T-helper 1 cell treated with Interleukin-12 subunit alpha and Interleukin-12 subunit beta and Interleukin-4 antibody, amounts not matched to agents 30 ng/mL and 1 ng/mL, for 36 hours (primary cell): ENCODE measurements around the gene NCSTN. TPM values are rescaled to one million over a fixed set of nuclear protein-coding genes. Genes with fewer than 3 reads are reported as not detected.

Experiments used
- intact Hi-C: fragments of 100-400 bp; cut with micrococcal nuclease; formaldehyde crosslinking; loops from one replicate; pipeline ENCODE4 v1.15.1; 2024
- total RNA-seq: library from RNA; stranded (reverse); gene quantifications from 2 replicates; pipeline ENCODE4 v1.2.3, GENCODE V29; 2022

The NCSTN gene
- total RNA-seq, 1 donor from 2014 or later, result 75.8 TPM

DNA sequence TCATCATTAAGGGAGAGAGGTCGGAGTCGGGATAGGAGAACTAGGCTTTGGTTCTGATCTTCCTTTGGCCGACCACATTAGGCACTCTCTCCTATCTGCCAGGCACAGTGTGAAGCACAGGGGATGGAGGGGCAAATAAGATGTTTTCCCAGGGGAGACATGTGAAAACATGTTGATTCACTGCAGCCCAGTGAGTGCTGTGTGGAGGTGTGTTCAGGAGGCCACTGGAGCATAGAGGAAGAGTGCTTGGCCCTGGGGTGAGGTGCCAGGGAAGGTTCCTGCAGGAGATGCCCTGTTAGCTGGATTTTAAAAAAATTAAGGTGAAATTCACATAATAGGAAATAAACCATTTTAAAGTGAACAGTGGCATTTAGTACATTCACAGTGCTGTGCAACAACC, 60.9 kb downstream of the NCSTN start:
- intact Hi-C loops, result no loop called here

DNA sequence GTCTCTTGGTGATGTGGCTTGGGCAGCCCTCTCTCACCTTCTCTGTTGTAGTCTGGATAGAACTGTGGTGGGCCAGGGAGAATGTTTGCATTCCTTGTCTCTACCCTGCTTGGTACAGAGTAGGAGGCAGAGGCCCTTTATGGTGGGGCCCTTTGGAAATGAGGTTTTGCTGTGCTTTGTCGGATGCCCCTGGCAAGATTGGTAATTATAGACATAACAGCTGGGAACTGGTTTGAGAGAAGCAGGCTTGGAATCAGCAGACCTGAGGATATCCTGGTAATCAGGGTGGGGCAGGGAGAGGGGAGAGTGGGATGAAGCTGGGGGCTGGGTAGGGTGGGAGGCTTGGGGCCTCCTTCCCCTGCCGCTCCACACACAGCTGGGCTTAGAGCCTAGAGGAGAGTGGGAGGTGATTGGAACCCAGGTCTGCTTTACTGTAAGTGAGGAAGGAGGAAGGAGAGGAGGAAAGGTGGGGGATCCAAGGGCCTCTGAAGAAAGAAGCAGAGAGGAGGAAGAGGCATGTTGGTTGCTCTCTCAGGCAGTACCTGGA, 62.2 kb downstream of the NCSTN start:
- intact Hi-C loops, result no loop called here

DNA sequence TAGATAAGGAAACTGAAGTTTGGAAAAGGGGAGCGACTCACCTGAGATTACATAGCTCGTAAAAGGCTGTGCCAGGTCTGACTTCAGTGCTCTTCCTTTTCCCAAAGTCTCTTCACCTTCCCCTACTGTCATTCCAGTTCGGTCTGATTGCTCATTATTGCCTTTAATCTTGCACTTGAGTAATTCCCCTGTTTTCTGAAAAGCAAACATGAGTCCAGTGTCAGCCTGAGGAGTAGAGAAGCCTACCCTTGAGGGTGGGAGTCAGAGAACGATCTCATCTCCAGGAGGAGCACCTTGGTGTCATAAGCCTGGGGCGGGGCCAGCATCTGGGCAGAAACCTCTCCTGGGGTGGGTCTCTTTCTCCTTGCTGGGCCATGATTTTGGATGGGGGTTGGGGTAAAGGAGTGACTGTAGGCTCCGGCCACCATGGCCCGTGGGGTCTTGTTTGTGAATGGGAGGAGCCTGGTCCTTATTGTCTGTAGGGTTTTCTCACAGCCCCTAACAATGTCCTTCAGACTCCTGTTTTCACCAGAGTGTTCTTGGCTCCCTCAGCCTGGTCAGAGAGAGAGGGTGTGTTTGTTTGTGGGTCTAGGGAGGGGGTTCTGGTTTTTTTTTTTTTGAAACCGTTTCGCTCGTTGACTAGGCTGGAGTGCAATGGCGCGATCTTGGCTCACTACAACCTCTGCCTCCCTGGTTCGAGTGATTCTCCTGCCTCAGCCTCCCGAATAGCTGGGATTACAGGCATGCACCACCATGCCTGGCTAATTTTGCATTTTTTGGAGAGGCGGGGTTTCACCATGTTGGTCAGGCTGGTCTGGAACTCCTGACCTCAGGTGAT, 63.2 kb downstream of the NCSTN start:
- intact Hi-C loops, result no loop called here

DNA sequence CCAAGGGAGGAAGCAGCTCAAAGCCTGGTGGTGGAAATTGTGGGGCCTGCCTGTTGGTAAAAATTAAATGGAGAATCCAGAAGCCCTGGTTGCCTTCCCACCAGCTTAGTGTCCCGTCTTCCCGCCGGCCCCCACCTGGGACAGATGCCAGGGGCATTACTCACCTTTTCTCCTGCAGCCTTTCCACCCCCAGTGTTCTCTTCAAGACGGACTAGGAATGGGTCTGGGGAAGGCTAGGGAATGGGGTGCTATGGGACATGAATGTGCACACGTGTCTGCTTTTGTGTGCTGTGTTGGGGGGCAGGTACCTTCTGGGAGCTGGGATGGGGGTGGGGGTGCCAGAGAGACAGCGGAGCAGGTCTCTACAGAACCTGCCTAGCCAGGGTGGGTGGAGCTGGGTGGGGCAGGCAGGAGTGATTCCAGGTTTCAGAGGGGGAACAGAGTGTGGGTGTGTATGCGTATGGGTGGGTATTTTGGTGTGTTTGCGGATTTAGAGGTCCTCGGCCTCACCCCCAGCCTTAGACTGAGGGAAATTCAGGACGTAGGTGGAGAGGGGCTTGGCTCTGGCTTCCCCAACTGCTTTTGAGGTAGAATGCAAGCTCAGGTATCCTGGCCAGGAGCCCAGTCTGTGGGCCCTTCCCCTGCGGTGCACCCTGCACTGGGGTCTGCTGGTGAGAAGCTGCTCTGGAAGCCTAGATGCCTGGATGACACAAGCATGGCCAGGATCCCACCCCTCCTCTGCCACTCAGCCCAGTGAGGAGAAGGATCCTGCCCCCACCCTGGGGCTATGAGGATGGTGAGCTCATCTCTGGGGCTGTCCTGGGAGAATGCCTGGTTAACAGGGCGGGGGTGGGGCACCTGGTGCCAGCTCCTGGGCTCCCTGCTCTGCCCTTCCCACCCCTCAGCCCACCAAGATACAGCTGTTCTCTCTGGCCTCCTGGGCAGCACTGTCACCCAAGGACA, 64.9 kb downstream of the NCSTN start:
- intact Hi-C loops, result no loop called here

Other genes with a start within 250 kb of the NCSTN start
- 27.8 and 28.7 TPM in 2 replicates for gene IGSF8, start 244.8 kb upstream of the NCSTN start, total RNA-seq
- not detected in 2 replicates for gene ATP1A2, start 227.6 kb upstream of the NCSTN start, total RNA-seq
- not detected in 2 replicates for gene ATP1A4, start 191.8 kb upstream of the NCSTN start, total RNA-seq
- gene CASQ1, start 152.8 kb upstream of the NCSTN start, total RNA-seq, result not detected in 2 replicates
- 45.6 and 50.4 TPM in 2 replicates for gene PEA15, start 138.0 kb upstream of the NCSTN start, total RNA-seq
- 102 and 103 TPM in 2 replicates for gene DCAF8, start 80.8 kb upstream of the NCSTN start, total RNA-seq
- 53.2 and 53.3 TPM in 2 replicates for gene PEX19, start 58.2 kb upstream of the NCSTN start, total RNA-seq
- 148 and 150 TPM in 2 replicates for gene COPA, start 133 bp upstream of the NCSTN start, total RNA-seq
- 0.85 and 0.93 TPM in 2 replicates for gene NHLH1, start 23.7 kb downstream of the NCSTN start, total RNA-seq
- not detected in 2 replicates for gene VANGL2, start 57.2 kb downstream of the NCSTN start, total RNA-seq
- gene SLAMF6, start 179.9 kb downstream of the NCSTN start, total RNA-seq, result 34.0 and 35.2 TPM in 2 replicates
- 21.1 and 25.4 TPM in 2 replicates for gene CD84, start 236.1 kb downstream of the NCSTN start, total RNA-seq